NCI-H524 treated with DMSO at 0.1 percent for 48 hours (cell line): ENCODE measurements around the gene PTPRN2.

Experiments used
- DNase-seq: peaks from one replicate; lab custom pipeline; 2025; lab: John Stamatoyannopoulos, UW

Gene PTPRN2

GRCh38 chr7:157526913-157527634, 1060.5 kb downstream of the PTPRN2 start:
- no peak for DNase-seq

GRCh38 chr7:157526005-157526912, 1061.4 kb downstream of the PTPRN2 start:
- DNase-seq, result no peak

- DNase-seq, result no peak
These were observed 1062.1 kb downstream of the PTPRN2 start for GRCh38 chr7:157525491-157525915.

GRCh38 chr7:157524731-157525130, 1062.9 kb downstream of the PTPRN2 start:
- no peak for DNase-seq

GRCh38 chr7:157523766-157524421, 1063.7 kb downstream of the PTPRN2 start:
- DNase-seq, result no peak

GRCh38 chr7:157523371-157523765, 1064.3 kb downstream of the PTPRN2 start:
- no peak for DNase-seq

GRCh38 chr7:157522954-157523353, 1064.7 kb downstream of the PTPRN2 start:
- DNase-seq, result no peak

- no peak for DNase-seq
These were observed 1065.4 kb downstream of the PTPRN2 start for GRCh38 chr7:157522189-157522588.

GRCh38 chr7:157521752-157522151, 1065.9 kb downstream of the PTPRN2 start:
- DNase-seq, result no peak

- no peak for DNase-seq
These were observed 1066.4 kb downstream of the PTPRN2 start for GRCh38 chr7:157521061-157521731.

GRCh38 chr7:157520249-157520648, 1067.4 kb downstream of the PTPRN2 start:
- no peak for DNase-seq

- DNase-seq, result no peak
These were observed 1067.8 kb downstream of the PTPRN2 start for GRCh38 chr7:157519798-157520244.

- DNase-seq, result no peak
These were observed 1068.4 kb downstream of the PTPRN2 start for GRCh38 chr7:157519246-157519645.

- no peak for DNase-seq
These were observed 1069.0 kb downstream of the PTPRN2 start for GRCh38 chr7:157518514-157519175.

- DNase-seq, result no peak
These were observed 1069.7 kb downstream of the PTPRN2 start for GRCh38 chr7:157517782-157518513.

- DNase-seq, result no peak
These were observed 1070.5 kb downstream of the PTPRN2 start for GRCh38 chr7:157516911-157517781.

GRCh38 chr7:157516311-157516710, 1071.3 kb downstream of the PTPRN2 start:
- no peak for DNase-seq

GRCh38 chr7:157515342-157516041, 1072.1 kb downstream of the PTPRN2 start:
- no peak for DNase-seq

GRCh38 chr7:157514746-157515145, 1072.9 kb downstream of the PTPRN2 start:
- no peak for DNase-seq
